GM18519 (cell line): ENCODE measurements around the gene HSF4.

ENCODE experiments used
- ATAC-seq: cut with Tn5 transposase; IDR thresholded peaks from one replicate; pipeline ENCODE4 v1.9.1; 2021; ENCODE audit warnings: mild to moderate bottlenecking, moderate library complexity; ENCODE audit not compliant: unreplicated experiment, low FRiP score

Gene HSF4

DNA sequence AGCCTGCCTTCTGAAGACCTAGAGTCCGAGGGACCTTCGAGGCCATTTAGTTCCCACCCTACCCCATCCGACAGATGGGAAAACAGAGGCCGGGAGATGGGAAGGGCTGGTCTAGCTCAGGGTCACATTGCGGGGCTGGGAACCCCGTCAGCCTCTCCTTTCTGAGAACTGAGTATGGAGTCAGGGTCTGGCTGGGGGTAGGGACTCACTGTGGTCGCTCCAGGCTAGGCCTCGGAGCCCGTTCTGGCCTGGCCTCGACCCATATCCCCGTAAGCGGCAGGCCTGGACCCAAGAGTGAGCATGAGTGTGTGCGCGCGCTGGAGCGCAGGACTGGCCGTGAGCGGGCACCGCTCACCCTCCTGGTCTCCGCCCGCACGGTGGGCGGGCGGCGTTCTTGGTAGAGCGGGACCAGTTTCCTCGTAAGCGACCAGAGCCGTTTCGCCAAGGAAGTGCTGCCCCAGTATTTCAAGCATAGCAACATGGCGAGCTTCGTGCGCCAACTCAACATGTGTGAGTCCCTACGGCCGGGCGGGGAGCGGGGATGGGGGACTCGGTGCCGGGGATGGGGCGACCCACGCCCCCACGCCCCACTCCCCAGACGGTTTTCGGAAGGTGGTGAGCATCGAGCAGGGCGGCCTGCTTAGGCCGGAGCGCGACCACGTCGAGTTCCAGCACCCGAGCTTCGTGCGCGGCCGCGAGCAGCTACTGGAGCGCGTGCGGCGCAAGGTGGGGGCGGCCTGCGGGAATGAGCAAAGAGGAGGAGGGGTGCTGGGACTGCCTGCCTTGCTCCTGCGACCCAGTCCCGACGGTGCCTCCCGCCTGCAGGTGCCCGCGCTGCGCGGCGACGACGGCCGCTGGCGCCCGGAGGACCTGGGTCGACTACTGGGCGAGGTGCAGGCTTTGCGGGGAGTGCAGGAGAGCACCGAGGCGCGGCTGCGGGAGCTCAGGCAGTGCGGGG, 855 bp downstream of the HSF4 start:
- no peak for ATAC-seq

- no peak for ATAC-seq
These were observed 1.6 kb downstream of the HSF4 start for GRCh38 chr16:67166110-67166547.

- ATAC-seq: no peak
These were observed 2.1 kb downstream of the HSF4 start for GRCh38 chr16:67166598-67167168.

DNA sequence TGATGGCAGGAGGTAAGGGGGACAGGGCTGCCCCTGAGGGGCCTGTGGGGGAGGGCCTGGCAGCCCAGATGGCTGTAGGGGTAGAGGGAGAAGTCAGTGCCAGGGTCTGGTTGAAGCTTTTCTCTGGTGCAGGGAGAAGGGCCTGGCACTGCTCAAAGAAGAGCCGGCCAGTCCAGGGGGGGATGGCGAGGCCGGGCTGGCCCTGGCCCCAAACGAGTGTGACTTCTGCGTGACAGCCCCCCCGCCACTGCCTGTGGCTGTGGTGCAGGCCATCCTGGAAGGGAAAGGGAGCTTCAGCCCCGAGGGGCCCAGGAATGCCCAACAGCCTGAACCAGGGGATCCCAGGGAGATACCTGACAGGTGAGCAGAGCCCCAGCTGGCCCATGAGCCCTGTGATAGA, 3.0 kb downstream of the HSF4 start:
- ATAC-seq: no peak

GRCh38 chr16:67169011-67169451, 4.5 kb downstream of the HSF4 start:
- ATAC-seq: no peak

DNA sequence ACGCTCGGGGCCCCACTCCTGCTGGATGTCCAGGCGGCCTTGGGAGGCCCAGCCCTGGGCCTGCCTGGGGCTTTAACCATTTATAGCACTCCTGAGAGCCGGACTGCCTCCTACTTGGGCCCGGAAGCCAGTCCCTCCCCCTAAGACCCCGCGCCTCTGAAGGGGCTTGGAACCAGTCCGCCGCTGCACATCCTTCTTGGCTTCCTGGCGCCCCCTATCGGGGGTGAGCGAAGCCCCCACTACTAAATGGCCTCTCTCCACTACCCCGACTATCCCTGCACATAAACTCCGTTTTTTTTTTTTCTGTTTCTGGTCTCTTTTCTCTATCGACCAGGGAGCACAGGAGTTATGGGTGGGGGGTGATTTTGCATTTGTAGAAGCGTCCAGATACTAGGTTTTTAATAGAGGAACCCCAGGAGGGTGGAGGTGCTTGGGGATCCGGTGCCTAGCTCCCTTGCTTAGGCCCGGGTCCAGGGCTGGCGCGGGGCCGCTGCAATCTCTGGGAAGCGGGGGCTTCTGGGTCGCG, 5.2 kb downstream of the HSF4 start:
- ATAC-seq: no peak

DNA sequence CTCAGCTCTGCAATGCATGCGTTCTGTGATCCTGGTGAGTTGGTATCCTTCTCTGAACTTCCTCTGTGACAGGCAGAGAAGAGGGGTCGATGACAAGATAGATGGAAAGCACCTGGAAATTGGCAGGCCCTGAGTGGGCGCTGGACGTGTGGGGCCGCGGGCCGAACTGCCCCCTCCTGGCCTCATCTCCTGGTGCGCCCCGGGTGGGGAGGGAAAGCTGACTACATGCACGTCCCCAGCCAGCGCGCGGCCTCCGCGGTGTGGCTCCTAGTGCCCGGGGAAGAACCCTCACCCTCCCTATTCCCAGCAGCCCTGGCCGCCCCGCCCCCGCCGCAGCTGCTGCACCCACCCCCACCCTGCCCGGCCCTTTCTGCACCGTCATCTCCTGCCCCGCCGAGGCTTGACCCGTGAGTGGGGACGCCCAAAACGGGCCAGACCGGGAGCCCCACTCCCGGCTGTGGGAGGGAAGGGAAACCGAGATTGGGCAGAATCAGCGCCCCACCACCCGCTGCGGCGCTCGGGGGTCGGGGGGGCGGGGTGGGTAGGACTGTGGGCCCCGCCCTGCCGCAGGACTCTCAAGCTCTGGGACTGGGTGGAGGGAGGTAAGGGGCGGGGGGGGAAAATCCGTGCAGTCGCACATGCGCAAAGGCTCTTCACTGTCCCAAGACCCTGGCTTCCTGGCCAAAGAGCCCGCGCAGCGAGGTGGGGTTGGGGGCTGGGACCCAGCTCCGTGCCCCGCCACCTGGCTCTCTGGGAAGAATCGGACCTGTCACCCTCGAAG, 5.8 kb downstream of the HSF4 start, which contains the start of gene NOL3:
Gene NOL3 (plus strand): TSS at position 371 of the 781 bp plus-strand sequence.
- no peak for ATAC-seq

DNA sequence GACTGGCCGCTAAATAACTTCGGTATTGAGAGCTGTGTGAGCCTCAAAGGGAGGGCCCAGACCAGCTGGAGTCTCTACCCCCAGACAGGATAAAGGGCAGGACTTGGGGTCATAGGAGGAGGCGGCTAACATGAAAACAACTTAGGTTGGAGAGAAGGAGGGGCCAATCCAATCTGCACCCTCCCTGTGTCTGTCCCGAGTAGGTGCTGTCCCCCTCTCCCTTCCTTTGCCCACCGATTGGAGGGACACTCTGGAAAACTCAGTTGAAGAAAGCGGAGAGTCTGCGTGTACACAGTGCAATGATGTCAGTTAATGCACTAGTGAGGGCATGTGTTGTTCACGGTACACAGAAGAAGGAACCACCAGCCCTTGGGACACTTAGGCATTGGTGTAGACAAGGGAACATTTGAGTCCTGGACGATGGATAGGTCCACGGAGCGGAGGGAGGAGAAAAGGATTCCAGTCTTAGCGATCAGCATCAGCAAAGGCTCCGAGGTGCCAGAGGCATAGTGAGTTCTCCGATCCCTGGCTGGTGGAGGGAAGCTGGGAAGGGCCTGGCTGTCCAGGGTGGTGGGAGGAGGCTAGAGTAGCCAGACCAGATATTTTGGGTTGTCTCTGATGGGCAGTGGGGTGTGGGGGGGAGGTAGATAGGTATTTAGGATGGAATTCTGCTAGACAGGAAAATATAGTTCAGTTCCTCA, 6.6 kb downstream of the HSF4 start:
- ATAC-seq: no peak

- ATAC-seq: no peak
These were observed 8.8 kb downstream of the HSF4 start for GRCh38 chr16:67173323-67173722.

- no peak for ATAC-seq
These were observed 9.5 kb downstream of the HSF4 start for GRCh38 chr16:67173808-67174705.

DNA sequence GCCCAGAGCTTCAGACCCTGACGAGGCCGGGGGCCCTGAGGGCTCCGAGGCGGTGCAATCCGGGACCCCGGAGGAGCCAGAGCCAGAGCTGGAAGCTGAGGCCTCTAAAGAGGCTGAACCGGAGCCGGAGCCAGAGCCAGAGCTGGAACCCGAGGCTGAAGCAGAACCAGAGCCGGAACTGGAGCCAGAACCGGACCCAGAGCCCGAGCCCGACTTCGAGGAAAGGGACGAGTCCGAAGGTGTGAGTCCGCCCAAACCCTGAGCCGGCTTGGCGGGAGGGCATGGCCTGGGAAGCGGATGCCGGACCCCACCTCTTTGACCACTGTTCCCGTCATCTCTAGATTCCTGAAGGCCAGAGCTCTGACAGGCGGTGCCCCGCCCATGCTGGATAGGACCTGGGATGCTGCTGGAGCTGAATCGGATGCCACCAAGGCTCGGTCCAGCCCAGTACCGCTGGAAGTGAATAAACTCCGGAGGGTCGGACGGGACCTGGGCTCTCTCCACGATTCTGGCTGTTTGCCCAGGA, 10.2 kb downstream of the HSF4 start:
- no peak for ATAC-seq

- no peak for ATAC-seq
These were observed 12.1 kb downstream of the HSF4 start for GRCh38 chr16:67176662-67177061.

GRCh38 chr16:67177743-67178699, 13.5 kb downstream of the HSF4 start:
- no peak for ATAC-seq

- no peak for ATAC-seq
These were observed 15.0 kb downstream of the HSF4 start for GRCh38 chr16:67179421-67180080.

- ATAC-seq: no peak
These were observed 15.6 kb downstream of the HSF4 start for GRCh38 chr16:67180166-67180565.

- no peak for ATAC-seq
These were observed 16.8 kb downstream of the HSF4 start for GRCh38 chr16:67181346-67181745.

DNA sequence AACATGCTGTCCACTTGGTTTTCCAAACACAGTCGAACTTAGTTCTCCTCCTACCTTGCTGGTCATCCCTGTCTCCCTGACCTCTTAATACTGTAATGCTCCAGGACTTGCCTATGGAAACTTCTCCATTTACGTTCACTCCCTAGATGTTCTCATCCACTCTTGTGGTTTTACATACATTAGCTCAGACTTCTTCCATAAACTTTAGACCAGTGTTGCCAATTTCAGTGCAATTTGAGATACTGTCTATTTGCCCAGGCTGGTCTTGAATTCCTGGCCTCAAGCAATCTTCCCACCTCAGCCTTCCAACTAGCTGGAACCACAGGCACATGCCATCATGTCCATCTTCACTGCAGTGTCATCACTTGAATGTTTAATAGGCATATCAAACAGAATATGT, 17.7 kb downstream of the HSF4 start:
- ATAC-seq: no peak
